Muscle layer of colon (tissue), 2 donors: ENCODE results near the gene MTOR.

Source experiments
- H3K27ac ChIP-seq: one replicate; pipeline ENCODE4 v1.7.0; 2013; ENCODE audit warnings: low read depth, mild to moderate bottlenecking, low read length, moderate library complexity
- H3K27me3 ChIP-seq, 2 donors: one replicate each; pipeline ENCODE4 v1.7.0; 2013; ENCODE audit warnings: low read length in 2 of 2, mild to moderate bottlenecking in 2 of 2; ENCODE audit not compliant: insufficient read depth in 2 of 2, control insufficient read depth in 1 of 2
- H3K36me3 ChIP-seq: one replicate; pipeline ENCODE4 v1.7.0; 2013; ENCODE audit warnings: mild to moderate bottlenecking, low read length; ENCODE audit not compliant: insufficient read depth
- H3K4me1 ChIP-seq: one replicate; pipeline ENCODE4 v1.7.0; 2013; ENCODE audit warnings: mild to moderate bottlenecking, low read length; ENCODE audit not compliant: insufficient read depth
- H3K4me3 ChIP-seq, 2 donors: one replicate each; pipeline ENCODE4 v1.7.0; 2013; ENCODE audit warnings: low read length in 2 of 2, low read depth in 1 of 2, mild to moderate bottlenecking in 1 of 2, moderate library complexity in 1 of 2
- H3K9ac ChIP-seq: one replicate; pipeline ENCODE4 v1.7.0; 2013; ENCODE audit warnings: low read length
- H3K9me3 ChIP-seq: one replicate; pipeline ENCODE4 v1.7.0; 2013; ENCODE audit warnings: mild to moderate bottlenecking, low read length
- donor health status: abdominal sarcoma.
- donor health status: Adenocarcinoma of cecum.

MTOR gene

DNA sequence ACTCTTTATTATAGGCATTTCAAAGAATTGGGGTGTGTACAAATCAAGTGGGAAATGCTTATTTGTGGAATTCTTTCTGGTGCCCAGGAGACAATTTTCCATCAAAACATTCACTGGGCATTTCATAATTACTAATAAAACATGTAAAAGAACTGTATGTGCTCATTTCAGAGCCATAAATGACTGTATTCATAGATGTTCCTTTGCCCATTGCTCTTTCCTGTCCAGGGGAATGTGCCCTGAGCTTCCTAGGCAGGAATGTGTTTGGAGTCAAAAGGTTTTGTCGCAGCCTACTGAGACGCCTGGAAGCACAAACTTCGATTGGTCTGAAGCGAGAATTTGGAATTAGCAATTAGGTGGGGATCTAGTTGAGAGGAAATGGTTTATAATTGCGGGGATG is 119.0 kb downstream of the MTOR start:
- Histone ChIP-seq H3K27ac (no peak overlapping the region), H3K9me3 (no peaks in the 10 kb centered on the region), H3K36me3 (peaks cover 57% of the 10 kb centered on the region), H3K4me1 (no peaks in the 10 kb centered on the region), H3K9ac (no peak overlapping the region), H3K4me3 (no peak overlapping the region), H3K27me3 (no peaks in the 10 kb centered on the region)

DNA sequence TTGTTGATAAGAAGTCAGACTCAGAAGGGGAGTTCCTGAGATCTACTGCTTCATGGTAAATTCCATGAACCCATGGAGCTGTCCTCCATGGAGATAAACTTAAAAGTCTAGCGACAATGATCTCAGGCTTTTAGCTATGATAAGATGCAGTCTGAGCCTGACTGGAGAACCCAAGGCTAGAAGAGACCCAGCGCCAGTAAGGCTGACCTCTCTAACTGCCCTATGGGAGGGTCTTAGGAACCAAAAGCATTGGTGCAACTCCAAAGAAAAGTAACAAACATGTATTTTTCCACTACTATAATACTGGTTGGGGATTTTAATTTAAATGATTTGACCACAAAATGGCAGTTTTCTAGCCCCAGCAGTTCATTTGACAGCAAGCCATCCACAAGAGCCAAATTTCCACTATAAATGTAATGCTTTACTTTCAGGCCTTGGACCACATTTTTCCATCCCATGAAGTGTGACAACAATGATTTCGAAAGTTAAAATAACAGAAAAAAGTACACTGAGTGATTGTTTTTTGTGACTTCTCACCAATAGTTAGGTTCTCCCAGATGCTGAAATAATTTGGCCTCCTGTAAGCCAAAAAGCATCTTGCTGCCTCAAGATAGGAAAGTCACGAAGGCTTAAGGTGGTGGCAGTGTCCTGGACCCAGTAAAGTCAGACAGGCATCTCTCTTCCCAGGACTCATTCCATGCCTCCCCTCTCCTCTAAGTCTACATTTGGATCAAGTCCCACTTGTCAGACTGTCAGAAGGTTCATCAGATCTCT is 119.5 kb downstream of the MTOR start:
- Histone ChIP-seq H3K9me3 (no peaks in the 10 kb centered on the region), H3K36me3 (peaks cover 62% of the 10 kb centered on the region), H3K9ac (no peak overlapping the region), H3K4me1 (no peaks in the 10 kb centered on the region), H3K27ac (no peak overlapping the region), H3K27me3 (no peaks in the 10 kb centered on the region), H3K4me3 (no peak overlapping the region)

DNA sequence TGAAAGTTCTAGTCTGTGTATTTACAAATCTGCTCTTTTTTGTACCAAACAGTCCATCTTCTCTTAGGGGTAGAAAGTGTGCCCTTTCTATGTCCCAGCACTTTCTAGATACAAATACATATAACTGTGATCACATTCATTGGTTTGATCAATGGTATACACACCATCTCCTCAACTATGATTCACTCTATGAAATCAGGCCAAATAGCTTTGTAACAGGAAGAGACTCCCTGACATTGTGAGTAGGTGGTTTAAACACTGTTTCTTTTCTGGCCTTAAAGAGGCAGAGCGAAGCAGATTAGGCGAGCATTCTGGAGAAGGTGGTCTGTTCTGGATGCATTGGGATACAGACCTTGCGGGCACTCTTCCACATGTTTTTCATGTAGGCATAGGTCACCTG is 123.4 kb downstream of the MTOR start:
- Histone ChIP-seq H3K27me3 (no peaks in the 10 kb centered on the region), H3K36me3 (peaks cover 41% of the 10 kb centered on the region), H3K4me1 (peaks cover 13% of the 10 kb centered on the region), H3K27ac (no peak overlapping the region), H3K9ac (no peak overlapping the region), H3K9me3 (no peaks in the 10 kb centered on the region), H3K4me3 (no peak overlapping the region)

DNA sequence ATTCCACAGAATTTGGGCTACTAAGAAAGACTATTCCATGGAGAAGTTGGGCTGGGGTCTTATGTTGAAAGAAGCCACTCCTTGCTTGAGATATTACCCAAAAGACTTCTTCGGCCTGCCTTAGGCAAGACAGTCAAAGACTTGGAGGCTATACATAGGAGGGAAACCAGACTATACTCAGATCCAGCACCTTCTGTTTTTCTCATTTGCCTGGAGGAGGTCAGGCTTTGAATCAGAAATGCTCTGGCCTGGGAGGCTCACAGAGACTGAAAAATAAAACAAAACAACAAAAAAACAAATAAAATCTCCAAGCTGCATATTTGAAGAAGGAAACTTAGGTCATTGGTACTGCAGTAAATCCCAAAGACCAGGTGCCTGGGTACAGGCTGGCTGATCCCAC is 124.3 kb downstream of the MTOR start:
- Histone ChIP-seq H3K4me1 (peaks cover 16% of the 10 kb centered on the region), H3K9me3 (no peaks in the 10 kb centered on the region), H3K4me3 (no peak overlapping the region), H3K9ac (no peak overlapping the region), H3K27me3 (no peaks in the 10 kb centered on the region), H3K27ac (no peak overlapping the region), H3K36me3 (peaks cover 40% of the 10 kb centered on the region)

DNA sequence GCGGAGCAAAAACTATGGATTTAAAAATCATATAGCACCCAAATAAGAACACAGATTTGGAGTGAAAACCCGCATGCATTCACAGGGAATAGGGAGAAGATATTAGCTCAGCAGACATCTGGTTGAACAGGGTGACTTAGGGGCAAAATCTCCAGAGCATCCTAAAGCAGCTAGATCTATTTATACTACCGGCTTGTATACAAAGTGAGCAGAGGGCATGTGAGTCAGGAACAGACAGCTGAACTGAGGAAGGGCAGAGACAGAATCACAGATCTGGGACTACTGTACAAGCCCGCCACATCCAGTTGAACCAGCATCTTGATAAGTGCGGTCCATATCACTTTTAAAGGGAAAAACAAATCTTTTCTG is 127.5 kb downstream of the MTOR start:
- no peak overlapping the region for H3K4me3 ChIP-seq
- H3K27me3 ChIP-seq, result no peaks in the 10 kb centered on the region
- H3K4me1 ChIP-seq, result peaks cover 16% of the 10 kb centered on the region
- no peak overlapping the region for H3K9ac ChIP-seq
- peaks cover 66% of the 10 kb centered on the region for H3K36me3 ChIP-seq
- H3K9me3 ChIP-seq, result no peaks in the 10 kb centered on the region
- H3K27ac ChIP-seq, result no peak overlapping the region

DNA sequence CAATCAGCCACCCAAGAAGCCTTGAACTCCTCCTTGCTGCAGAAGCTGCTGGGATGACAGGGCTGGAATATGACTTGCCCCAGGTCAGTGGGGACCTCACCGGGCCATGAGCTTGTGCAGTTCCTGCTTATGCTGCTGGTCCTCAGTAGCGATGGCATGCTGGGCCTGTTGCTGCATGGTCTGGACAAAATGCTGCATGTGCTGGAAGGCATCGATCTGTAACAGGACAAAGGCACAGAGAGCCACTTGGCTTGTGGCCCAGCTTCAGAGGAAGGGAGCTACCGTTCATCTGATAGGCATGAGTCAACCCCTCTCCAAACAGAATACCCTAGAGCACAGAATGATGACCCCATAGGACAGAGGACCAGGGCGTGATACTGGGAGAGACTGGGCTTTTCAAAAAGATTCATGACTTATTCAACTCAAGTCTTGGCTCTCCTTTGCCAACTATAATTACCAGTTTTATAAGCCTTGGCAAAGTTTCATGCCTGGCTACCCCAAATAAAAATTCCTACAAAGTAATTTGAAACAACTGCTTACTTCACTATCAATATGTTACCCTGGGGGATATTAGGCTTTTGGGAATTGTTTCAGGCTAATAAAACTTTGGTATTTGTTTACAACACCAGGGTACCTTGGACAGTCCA is 128.0 kb downstream of the MTOR start:
- Histone ChIP-seq H3K9ac (no peak overlapping the region), H3K9me3 (no peaks in the 10 kb centered on the region), H3K4me1 (peaks cover 16% of the 10 kb centered on the region), H3K27me3 (no peaks in the 10 kb centered on the region), H3K36me3 (peaks cover 68% of the 10 kb centered on the region), H3K4me3 (no peak overlapping the region), H3K27ac (no peak overlapping the region)

DNA sequence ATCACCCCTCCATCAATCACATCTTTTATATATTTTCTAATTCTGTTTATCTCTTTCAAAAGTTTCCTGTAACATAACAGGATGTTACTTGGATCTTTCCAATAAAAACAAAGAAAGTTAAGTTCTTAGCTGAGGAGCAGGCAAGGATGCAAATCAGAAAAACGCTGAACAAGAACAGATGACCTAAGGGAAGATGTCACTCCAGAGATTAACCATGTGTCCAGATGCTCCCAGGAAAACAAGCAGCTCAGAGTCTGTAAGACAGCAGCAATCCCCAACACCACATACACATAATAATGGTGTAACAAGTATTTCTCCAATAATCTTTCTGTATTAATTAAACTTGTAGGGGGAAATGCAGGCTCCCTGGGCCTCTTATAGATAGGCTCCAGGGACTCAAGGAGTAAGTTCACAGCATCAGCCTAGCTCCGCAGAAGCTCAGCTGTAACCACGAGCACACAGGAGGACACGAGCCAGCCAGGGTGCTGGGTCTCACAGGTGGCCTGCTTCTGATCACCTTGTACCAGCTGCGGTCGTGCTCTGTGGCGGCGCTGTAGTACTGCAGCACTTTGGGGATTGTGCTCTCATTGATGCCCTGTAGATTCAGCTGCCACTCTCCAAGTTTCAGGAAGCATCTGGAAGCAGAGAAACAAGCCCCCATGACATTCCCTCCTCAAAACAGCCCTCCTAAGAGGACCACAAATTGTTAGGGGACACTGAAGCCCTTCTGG is 129.6 kb downstream of the MTOR start:
- Histone ChIP-seq H3K9ac (no peak overlapping the region), H3K4me1 (peaks cover 16% of the 10 kb centered on the region), H3K36me3 (peaks cover 68% of the 10 kb centered on the region), H3K27ac (no peak overlapping the region), H3K27me3 (no peaks in the 10 kb centered on the region), H3K4me3 (no peak overlapping the region), H3K9me3 (no peaks in the 10 kb centered on the region)

DNA sequence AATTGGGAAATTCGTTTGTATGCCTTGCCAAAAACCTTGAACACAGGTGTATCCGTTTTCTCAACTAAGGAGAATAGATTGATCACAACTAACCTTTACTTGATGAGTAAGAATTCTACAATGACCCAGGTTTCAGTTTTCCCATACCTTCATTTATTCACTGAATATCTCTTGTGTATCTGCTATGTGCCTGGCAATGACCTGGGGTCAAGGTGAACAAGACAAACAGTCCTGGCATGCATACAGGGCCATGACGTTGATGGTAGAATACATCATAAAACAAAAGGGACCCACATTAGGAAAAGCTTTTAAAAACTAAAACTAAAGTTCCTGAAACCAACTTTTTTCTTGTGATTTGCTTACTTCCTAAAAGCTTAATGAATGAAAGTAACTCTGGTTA is 130.5 kb downstream of the MTOR start:
- Histone ChIP-seq H3K4me1 (peaks cover 16% of the 10 kb centered on the region), H3K27me3 (no peaks in the 10 kb centered on the region), H3K27ac (no peak overlapping the region), H3K36me3 (peaks cover 70% of the 10 kb centered on the region), H3K4me3 (no peak overlapping the region), H3K9me3 (no peaks in the 10 kb centered on the region), H3K9ac (no peak overlapping the region)

DNA sequence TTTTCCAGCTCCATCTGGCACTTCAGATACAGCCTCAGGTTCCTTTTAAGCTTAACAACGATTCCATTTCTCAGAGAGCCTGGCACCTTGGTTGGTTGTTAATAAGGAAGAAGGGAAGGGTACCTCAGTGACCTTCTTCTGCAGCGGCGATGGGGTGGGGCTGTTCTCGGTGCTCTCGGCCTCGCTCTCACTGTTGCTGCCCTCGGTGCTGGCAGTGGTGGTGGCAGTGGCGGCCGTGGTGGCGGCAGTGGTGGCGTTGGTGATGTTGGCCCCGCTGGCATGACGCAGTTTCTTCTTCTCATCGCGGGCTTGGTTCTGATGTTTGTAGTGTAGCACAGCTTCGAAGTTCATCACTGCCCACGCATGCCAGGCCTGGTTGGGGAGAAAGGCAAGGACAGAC is 131.9 kb downstream of the MTOR start:
- Histone ChIP-seq H3K36me3 (peaks cover 81% of the 10 kb centered on the region), H3K27me3 (no peaks in the 10 kb centered on the region), H3K4me1 (peaks cover 16% of the 10 kb centered on the region), H3K9me3 (no peaks in the 10 kb centered on the region), H3K27ac (no peak overlapping the region), H3K4me3 (no peak overlapping the region), H3K9ac (no peak overlapping the region)

DNA sequence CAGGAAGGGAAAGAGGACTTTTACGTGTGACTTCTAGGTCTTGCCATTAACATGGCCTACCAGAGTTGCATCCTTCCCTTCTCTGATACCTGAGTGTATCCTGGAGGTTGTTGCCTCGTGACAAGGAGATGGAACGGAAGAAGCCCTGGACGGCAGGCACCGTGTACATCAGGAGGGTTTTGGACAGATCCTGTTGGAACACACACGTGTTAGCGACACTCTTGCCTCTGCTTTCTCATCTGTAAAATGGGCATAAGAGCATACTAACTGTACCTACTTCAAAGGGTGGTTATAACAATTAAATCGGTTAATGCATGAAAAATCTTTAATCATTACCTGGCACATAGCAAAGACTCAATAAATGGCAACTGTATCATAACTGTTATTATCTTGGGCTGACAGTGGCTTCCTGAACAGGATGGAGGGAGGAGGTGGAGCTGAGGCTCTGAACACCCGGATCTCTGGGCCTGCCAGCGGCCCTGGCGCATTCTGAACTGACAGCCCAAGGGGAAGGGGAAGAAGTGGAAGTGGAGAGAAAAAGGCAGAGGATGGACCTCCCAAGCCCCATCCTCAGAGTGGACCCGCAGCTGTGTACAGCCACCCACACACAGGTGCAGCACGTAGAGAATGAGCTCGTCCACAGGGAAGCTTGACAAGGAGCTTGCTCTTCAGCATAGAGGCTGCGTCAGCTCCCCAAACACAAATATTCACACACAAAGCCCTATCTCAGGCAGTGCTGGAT is 132.5 kb downstream of the MTOR start:
- H3K9ac ChIP-seq, result no peak overlapping the region
- no peak overlapping the region for H3K4me3 ChIP-seq
- H3K9me3 ChIP-seq, result no peaks in the 10 kb centered on the region
- peaks cover 87% of the 10 kb centered on the region for H3K36me3 ChIP-seq
- no peaks in the 10 kb centered on the region for H3K27me3 ChIP-seq
- H3K4me1 ChIP-seq, result peaks cover 12% of the 10 kb centered on the region
- H3K27ac ChIP-seq, result no peak overlapping the region

DNA sequence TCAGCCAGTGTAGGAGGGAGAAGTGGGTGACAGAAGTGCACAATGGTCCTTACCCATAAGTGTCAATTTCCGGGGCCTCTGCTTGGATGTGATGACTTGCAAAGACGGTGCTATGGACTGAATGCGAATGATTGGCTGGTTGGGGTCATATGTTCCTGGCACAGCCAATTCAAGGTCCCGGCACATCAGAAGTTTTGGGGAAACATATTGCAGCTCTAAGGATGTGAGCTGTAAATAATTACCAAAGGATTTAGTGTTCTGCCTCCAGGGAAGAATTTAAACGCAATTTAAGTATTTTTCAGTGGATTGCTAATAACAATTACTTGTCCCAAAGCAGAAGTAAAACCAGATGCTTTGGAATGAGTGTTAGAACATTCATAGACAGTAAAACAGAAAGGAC is 135.8 kb downstream of the MTOR start:
- Histone ChIP-seq H3K4me3 (no peak overlapping the region), H3K27ac (no peak overlapping the region), H3K4me1 (no peaks in the 10 kb centered on the region), H3K36me3 (peaks cover 80% of the 10 kb centered on the region), H3K9ac (no peak overlapping the region), H3K27me3 (no peaks in the 10 kb centered on the region), H3K9me3 (no peaks in the 10 kb centered on the region)
